Uterus (tissue), 2 donors: ENCODE measurements around the gene CELF2.

Source experiments
- POLR2A ChIP-seq, 2 donors: fragments of 450-650 bp; IDR thresholded peaks; one replicate each; pipeline ENCODE4 v1.6.1; 2016; ENCODE audit warnings: antibody characterized with exemption in 2 of 2, mild to moderate bottlenecking in 1 of 2, moderate library complexity in 1 of 2
- TF ChIP-seq, protein P1 (sequence below), 4 experiments: fragments of 200-600 bp in 2 of 4; fragments of 450-650 bp in 2 of 4; sonication (generic) in 2 of 4; IDR thresholded peaks; one replicate each; pipeline ENCODE4 v1.5.1; 2016 to 2019; ENCODE audit warnings: antibody characterized with exemption in 4 of 4, mild to moderate bottlenecking in 2 of 4, moderate library complexity in 1 of 4

DNA sequence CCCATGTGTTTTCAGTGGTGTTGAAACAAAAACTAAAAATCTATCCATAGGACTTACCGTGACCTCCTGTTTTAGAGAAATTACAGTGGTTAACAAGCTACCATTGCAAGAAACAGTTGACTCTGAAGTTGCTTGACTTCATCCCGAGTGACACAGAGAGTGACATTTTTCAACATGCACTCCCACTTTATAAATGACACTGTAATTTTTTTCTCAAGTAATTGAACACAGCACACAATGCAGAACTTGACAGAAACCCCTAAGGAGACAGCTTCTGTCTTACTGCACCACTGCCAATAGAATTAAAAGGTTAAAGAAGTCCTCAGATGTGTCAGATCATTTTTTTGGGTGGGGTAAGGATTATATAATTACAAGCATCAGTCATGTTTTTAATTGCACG, 246.1 kb downstream of the CELF2 start:
- TF ChIP-seq, protein P1, sequence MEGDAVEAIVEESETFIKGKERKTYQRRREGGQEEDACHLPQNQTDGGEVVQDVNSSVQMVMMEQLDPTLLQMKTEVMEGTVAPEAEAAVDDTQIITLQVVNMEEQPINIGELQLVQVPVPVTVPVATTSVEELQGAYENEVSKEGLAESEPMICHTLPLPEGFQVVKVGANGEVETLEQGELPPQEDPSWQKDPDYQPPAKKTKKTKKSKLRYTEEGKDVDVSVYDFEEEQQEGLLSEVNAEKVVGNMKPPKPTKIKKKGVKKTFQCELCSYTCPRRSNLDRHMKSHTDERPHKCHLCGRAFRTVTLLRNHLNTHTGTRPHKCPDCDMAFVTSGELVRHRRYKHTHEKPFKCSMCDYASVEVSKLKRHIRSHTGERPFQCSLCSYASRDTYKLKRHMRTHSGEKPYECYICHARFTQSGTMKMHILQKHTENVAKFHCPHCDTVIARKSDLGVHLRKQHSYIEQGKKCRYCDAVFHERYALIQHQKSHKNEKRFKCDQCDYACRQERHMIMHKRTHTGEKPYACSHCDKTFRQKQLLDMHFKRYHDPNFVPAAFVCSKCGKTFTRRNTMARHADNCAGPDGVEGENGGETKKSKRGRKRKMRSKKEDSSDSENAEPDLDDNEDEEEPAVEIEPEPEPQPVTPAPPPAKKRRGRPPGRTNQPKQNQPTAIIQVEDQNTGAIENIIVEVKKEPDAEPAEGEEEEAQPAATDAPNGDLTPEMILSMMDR (IDR thresholded peaks at IDR 0.05), result no peak
- no peak for TF ChIP-seq POLR2A (IDR thresholded peaks at IDR 0.05)
